22Rv1 (cell line): ENCODE data around the gene MRGPRX2.

Source experiments
- ZFX ChIP-seq: fragments of 450-650 bp; IDR thresholded peaks from 2 replicates; pipeline ENCODE4 v1.6.1; 2017; ENCODE audit warnings: antibody characterized with exemption, borderline replicate concordance
- TF ChIP-seq, protein P1 (sequence below): fragments of 450-650 bp; IDR thresholded peaks from 2 replicates; pipeline ENCODE4 v1.5.1; 2017; ENCODE audit warnings: mild to moderate bottlenecking

DNA sequence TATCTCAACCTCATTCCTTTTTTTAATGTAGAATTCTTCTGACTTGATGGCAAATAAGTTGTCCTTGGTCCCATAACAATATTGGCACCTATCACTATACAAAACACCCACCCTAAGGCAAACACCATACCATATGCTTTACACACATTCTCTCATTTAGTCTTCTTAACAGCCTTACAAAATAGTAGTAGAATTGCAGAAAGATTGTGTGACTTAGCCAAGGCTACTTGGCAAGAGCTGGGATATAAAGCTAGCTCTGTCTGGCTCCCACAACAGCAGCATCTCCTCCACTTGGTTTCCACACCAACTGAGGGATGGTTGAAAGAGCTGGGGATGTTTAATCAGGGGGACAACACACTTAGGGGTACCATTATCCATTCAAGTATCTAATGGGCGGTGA, 46.6 kb upstream of the MRGPRX2 start:
- TF ChIP-seq, protein P1, sequence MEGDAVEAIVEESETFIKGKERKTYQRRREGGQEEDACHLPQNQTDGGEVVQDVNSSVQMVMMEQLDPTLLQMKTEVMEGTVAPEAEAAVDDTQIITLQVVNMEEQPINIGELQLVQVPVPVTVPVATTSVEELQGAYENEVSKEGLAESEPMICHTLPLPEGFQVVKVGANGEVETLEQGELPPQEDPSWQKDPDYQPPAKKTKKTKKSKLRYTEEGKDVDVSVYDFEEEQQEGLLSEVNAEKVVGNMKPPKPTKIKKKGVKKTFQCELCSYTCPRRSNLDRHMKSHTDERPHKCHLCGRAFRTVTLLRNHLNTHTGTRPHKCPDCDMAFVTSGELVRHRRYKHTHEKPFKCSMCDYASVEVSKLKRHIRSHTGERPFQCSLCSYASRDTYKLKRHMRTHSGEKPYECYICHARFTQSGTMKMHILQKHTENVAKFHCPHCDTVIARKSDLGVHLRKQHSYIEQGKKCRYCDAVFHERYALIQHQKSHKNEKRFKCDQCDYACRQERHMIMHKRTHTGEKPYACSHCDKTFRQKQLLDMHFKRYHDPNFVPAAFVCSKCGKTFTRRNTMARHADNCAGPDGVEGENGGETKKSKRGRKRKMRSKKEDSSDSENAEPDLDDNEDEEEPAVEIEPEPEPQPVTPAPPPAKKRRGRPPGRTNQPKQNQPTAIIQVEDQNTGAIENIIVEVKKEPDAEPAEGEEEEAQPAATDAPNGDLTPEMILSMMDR = no peak
- no peak for TF ChIP-seq ZFX
